HG03108 (cell line): ENCODE data around the gene PPP2R2C.

ENCODE experiments used
- ATAC-seq: cut with Tn5 transposase; IDR thresholded peaks from one replicate; pipeline ENCODE4 v1.9.1; 2021; ENCODE audit warnings: moderate library complexity; ENCODE audit not compliant: unreplicated experiment

The PPP2R2C gene

DNA sequence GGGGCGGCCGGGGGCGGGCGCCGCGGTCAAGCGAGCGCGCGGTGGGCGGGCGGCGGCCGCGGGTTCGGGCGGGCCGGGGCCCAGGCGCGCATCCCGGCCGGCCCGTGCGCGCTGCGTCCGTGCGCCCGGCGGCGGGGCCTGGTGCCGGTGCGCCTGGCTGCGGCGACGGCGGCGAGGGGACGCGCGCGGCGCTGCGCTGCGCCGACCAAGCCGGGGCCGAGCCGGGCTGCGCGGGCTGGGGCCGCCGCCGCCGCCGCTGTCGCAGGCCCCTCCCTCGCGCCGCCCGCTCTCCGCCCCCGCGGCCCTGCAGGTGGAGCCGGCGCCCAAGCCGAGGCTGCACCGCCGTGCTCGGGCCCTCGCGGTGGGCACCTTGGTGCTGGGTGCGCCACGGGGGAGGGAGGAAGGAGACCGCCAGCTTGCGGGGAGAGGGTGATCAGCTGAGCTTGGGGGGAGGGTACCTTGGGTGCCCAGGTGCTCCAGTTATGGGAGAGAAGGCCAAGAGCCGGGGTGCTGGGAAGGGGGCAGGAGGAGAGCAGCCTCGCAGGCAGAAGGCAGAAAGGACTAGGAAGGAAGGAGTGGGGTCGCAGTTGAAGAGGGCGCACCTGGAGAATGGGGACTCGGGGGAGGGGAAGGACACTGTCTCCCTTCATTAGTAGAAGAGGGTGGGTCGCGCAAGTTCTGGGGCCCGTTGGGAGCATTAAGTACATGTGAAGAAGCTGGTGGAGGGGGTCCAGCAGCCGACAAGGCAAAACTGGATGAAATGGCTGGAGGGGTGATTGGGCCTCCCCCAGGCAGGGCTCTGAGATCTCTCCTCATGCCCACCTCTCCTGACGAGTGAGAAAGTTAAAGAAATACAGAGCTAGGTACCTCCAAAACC lies at the start of gene PPP2R2C:
TSS of gene PPP2R2C (minus strand) at position 228 of the 877 bp plus-strand sequence. CDS start 385 bp downstream, outside the sequence.
- no peak for ATAC-seq

DNA sequence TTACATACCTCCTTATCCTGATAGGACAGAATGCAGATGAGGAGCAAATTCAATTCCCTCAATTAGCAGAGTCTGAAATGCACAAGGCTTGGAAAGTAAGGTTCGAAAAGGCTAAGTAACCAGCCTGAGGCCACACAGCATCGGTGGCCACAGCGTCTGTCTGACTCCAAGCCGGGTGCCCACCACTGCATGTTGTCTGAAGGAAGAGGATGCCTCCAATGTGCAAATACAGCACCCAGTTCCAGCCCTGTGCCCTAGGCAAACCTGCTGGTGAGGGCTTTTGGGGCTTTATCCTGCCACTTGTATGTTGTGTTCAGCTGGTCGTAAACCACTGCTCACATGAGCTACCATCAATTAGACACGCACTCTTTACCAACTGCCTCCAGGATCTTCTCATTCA lies 48.6 kb upstream of the PPP2R2C start:
- ATAC-seq, result no peak

DNA sequence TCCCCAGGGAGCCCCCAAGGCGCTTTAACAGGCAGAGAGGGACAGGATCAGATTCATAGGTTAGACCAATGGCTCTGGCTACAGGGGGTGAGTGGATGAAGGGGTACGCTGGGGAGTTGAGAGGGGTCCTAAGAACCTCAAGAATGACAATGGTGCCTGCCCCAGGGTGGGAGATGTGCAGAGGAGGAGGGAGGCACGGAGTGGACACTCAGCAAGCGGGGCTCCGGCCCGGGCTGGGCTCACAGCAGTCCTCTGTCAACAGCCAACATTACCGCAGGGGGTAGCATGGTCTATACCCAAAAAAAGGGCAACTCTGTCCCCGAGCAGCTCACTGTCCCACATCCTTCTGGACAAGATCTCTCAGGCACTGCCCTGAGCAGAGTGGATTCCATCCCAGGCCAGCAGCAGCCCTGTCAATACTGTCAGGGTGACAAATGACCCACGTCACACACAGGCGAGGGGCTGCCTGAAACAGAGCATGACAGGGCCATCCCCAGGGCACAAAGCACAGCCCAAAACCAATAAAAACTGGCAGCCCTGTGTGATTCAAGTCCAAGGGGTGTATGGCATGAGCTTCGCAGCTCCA lies 47.7 kb upstream of the PPP2R2C start:
- no peak for ATAC-seq

- no peak for ATAC-seq
These were observed 44.8 kb upstream of the PPP2R2C start for GRCh38 chr4:6517171-6517570.

- no peak for ATAC-seq
These were observed 44.3 kb upstream of the PPP2R2C start for GRCh38 chr4:6516762-6517161.

- ATAC-seq, result no peak
These were observed 43.9 kb upstream of the PPP2R2C start for GRCh38 chr4:6516281-6516680.

- ATAC-seq, result no peak
These were observed 41.3 kb upstream of the PPP2R2C start for GRCh38 chr4:6513678-6514077.

GRCh38 chr4:6509587-6509986 lies 37.2 kb upstream of the PPP2R2C start:
- ATAC-seq, result no peak

DNA sequence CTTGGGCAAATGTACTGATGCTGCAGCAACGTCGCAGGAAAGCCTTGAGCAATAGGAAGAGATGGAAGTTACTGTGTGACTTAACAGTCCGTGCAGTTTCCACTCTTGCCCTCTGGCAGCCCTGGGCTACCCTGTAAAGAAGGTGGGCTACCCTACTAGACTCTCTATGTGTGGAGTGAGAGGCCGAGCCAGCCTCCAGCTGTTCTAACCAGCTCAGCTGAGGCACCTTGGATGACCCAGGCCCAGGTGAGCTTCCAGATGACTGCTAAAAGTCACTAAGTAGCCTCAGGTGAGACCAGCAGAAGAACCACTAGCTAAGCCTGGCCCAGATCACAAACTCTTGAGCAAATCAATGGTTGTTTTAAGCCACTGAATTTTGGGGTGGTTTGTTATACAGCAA lies 34.9 kb upstream of the PPP2R2C start:
- ATAC-seq, result no peak

DNA sequence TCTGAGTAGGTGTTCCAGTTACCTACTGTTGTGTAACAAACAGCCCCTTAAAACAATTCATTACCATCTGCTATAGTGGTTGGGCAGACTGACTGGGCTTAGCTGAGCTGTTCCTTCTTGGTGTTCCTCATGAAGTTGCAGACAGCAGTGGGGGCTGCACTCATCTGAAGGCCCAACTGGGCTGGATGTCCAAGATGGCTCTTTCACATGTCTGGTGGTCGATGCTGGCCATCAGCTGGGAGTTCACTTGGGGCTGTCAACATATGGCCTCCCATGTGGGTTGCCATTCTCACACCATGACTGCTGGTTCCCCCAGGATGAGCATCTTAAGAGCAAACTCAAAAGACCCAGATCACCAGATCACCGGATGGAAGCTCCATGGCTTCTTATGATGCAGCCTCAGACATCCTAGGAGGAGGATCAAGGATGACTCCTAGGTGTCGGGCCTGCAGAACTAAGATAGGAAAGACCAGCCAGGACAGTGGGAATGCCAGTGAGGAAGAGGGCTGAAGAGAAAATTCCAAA lies 34.3 kb upstream of the PPP2R2C start:
- ATAC-seq, result no peak

DNA sequence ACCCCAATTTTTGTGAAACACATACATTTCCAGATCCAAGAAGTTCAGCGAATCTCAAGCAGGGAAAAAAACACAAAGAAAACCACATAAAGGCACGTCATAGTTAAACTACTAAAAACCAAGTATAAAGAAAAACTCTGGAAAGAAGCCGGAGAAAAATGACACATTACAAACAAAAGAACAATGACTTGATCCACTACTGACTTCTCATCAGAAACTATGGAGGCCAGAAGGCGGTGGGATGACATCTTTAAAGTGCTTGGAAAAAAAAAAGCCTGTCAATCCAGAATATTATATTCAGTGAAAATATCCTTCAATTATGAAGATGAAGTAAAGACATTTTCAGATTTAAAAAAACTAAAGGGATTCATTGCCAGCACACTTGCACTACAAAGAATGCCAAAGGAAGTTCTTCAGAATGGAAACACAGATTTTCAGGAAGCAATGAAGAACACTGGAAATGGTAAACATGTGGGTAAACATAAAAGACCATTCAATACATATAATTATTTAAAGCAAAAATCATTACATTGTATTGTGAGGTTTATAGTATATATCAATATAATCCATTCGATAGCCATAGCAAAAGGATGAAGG lies 32.6 kb upstream of the PPP2R2C start:
- ATAC-seq, result no peak

DNA sequence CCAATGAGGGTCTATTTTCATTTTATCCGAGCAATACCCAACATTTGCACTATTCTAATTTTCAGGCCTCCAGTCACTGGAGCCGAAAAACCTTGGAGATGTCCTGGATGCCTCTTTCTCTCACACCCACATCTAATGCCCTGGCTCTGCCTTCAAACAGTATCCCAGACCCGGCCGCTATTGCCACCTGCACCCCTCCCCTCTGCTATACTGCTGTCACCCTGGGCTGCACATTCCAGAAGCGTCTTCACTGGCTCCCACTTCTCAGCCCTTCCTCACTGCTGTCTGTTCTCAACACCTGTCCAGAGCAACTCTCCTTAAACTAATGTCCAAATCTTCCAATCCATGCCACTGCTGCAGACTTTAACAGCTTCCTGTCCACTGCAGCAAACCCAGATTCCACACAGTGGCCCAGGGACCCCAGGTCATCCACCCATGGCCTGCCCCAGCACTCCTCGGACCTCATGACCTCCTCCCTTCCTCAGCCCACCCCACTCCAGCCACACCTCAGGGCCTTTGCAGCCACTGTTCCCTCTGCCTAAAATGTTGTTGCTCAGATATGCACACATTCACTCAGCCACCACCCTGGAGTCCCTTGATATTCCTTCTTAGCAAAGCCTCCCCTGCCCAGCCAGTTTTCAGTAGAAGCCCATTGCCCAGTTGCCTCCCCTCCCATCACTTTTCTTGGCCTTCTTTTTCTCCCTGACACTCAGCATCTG lies 30.5 kb upstream of the PPP2R2C start:
- ATAC-seq, result no peak

- no peak for ATAC-seq
These were observed 29.7 kb upstream of the PPP2R2C start for GRCh38 chr4:6502147-6502546.

DNA sequence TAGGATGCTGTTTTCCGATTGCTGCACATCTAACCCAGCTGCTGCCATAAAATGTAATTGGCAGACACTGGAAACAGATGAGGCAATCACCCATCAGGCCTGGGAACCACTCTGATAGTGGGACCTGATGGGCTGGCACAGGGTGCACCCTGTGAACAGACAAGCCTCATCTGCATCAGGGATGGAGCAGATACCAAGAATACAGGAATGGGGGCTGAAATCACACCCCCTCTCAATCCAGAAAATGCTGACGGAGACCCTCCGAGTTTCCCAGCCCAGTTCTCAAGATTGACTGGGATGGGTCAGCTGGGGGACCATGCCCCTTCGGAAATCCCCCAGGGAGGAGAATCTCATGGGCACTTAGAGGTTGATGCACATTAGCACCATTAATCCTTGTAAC lies 28.8 kb upstream of the PPP2R2C start:
- ATAC-seq, result no peak

GRCh38 chr4:6500481-6501140 lies 28.2 kb upstream of the PPP2R2C start:
- ATAC-seq, result no peak

- no peak for ATAC-seq
These were observed 26.8 kb upstream of the PPP2R2C start for GRCh38 chr4:6499238-6499600.

GRCh38 chr4:6498511-6499237 lies 26.3 kb upstream of the PPP2R2C start:
- no peak for ATAC-seq

DNA sequence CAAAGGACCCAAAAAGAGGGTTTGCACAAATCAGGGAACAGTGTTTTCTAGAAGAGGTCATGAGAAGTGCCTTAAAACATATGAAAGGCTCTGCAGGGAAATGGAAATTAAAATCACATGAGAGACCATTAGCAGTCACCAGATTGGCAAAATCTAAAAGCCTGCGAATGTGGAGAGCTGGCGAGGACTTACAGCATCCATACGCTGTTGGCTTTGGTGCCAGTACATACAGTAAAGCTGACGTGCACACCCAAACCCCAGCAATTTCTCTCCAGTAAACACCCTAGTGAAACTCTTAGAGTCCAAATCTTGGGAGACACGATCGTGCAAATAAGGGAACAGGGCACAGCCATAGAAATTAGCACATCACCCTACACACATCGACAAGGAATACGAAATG lies 25.4 kb upstream of the PPP2R2C start:
- no peak for ATAC-seq

DNA sequence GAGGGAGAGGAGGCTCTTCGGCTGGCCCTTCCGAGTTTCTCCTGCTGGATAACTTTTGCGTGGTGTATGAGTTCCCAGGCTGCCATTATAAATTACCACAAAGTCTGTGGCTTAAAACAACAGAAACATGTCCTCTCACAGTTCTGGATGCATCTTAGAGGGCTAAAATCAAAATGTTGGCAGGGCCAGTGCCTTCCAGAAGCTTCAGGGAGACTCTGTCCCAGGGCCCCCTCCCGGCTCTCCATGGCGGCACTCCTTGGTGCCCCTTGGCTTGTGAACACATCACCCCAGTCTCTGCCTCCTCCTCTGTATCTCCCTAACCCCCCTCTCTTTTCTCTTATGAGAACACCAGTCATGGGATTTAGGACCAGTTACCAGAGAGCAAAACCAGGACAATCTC lies 23.3 kb upstream of the PPP2R2C start:
- no peak for ATAC-seq

DNA sequence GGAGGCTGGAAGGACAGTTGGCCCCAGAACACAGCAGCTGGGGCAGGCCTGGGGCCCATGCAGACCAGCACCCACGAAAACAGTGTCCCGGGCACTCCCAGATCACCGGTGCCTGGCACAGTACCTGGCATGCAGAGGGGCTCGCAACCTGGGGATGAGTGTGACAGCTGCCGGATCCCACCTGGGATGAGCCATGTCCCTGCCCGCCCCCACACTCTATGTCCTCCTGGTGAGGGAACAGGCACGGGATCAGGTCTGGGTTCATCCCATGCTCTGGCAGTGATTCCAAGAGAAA lies 22.8 kb upstream of the PPP2R2C start:
- no peak for ATAC-seq
